HG02571 (cell line): ENCODE measurements around the gene GNAI3.

ENCODE experiments used
- ATAC-seq: cut with Tn5 transposase; IDR thresholded peaks from one replicate; pipeline ENCODE4 v1.9.1; 2021; ENCODE audit warnings: mild to moderate bottlenecking, moderate library complexity; ENCODE audit not compliant: unreplicated experiment

GNAI3 gene

DNA sequence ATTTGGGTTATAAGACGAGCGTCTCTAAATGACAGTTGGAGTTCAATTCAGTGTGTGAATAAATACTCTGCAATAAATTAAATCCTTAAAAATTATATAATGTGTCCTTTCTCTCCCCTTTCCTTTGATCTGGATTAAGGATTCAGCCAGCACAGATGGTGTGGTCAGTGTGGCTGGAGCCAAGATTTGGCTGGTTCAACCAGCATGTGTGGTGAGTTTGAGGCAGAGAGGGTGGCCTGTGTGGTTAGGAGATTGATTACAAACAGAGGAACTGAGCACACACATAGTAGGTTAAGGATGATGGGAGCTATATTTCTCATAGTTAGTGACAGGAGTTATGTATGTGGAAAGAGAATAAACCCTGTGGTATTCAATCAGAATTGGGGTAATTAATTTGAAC is 24.7 kb upstream of the GNAI3 start:
- no peak for ATAC-seq

- peak; percentile 59 for ATAC-seq
Measured at GRCh38 chr1:109527098-109527811, 21.2 kb upstream of the GNAI3 start.

GRCh38 chr1:109527846-109528695 is 20.3 kb upstream of the GNAI3 start:
- no peak for ATAC-seq

DNA sequence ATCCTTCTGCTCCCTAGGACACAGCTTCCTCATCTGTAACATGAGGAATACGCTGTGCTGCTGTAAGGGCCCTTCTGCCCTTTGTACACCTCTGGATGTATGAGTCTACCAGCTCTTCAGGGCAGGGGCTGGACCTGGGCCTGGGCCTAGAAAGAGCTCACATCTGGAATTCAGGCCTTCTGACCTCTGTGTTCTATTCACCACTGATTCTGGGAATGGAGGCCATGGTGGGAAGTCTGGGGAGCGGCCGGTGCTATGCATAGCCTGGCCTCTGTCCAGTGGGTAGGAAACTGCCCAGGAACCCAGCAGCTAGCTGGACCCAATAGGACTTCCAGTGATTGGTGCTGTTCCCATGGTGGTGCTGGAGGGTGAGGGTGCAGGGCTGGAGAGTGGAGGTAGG is 19.7 kb upstream of the GNAI3 start:
- ATAC-seq = no peak

- no peak for ATAC-seq
Measured at GRCh38 chr1:109529881-109530456, 18.4 kb upstream of the GNAI3 start.

DNA sequence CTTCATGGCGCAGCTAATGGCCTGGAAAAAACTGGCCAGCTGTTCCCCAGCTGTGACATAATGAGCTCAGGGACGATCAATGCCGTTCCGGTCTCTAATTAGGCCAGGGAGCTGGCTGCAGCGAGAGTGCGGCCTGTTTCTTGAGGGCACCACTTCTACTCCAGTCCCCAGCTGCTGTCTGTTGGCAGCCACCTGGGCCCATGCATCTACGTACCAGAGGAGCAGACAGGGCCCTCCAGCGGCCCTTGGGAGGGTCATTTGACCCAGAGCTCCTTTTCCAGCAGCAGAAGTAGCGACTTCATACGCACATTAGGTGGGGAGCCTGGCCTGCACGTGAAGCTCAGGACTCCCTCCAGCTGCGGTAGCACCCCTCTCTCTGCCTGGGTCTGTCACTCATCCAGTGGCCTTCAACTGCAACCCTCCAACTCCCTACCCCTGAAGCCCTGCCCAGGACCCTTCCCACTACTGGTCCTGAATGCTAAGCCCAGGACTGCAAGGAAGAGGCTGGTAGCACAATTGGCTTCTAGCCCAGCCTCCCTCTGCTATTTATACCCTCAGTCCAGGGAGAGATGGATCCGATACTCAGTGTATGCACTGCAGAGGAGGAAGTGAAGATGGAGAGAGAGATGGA is 17.8 kb upstream of the GNAI3 start:
- no peak for ATAC-seq

GRCh38 chr1:109531380-109531779 is 17.0 kb upstream of the GNAI3 start:
- ATAC-seq = no peak

DNA sequence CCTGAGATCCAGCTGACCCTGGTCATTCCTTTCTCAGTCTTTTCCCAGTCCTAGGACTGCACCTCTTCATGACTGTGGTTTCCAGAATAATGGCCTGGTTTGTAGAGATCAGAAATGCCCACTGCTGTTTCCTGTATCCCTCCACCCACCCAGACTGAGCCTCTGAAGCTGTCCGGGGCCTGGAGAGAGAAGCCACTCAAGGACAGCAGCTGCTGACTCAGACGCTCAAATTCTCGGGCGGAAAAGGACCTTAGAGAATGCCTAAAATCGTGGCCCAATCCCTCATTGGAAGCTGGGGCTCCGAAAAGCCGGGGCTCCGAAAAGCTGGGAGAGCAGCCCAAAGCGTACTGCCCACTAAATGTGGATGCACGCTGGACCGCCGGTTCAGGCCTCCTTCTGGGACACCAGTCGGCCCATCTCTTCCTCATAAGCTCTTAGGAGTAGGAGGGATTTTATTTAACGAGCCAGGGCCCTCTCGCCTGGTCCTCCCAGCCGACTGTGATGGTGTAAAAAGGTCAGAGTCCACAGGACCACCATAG is 16.5 kb upstream of the GNAI3 start:
- no peak for ATAC-seq

- peak; percentile 72 for ATAC-seq
Measured at GRCh38 chr1:109532365-109533136, 15.9 kb upstream of the GNAI3 start.

DNA sequence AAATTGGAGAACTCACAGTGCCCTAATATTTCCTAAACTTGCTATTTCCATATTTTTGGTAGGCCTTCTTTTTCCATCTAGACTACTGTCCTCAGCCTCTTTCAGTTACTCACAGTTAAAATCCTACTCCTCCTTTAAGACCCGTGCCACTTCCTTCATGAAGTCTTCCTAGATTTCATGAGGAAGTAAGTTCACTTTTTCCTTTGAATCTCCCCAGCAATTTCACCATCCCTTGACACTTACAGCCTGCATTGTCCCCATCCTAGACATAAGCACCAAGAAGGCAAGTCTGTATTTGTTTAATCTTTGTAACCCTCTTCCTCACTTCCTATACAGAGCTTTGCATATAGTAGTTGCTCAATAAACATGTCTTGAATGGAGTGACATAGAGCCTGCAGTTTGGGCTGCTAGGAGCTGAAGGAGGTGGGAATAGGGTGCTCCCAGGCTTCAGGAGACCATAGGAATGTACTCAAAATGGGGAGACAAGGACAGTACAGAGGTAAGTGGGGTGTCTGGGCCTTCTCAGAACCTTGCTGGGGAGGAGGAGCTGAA is 14.0 kb upstream of the GNAI3 start:
- no peak for ATAC-seq

GRCh38 chr1:109535481-109535880 is 12.9 kb upstream of the GNAI3 start:
- no peak for ATAC-seq

GRCh38 chr1:109535971-109536491 is 12.4 kb upstream of the GNAI3 start:
- no peak for ATAC-seq

GRCh38 chr1:109537450-109538178 is 10.8 kb upstream of the GNAI3 start:
- ATAC-seq = no peak

DNA sequence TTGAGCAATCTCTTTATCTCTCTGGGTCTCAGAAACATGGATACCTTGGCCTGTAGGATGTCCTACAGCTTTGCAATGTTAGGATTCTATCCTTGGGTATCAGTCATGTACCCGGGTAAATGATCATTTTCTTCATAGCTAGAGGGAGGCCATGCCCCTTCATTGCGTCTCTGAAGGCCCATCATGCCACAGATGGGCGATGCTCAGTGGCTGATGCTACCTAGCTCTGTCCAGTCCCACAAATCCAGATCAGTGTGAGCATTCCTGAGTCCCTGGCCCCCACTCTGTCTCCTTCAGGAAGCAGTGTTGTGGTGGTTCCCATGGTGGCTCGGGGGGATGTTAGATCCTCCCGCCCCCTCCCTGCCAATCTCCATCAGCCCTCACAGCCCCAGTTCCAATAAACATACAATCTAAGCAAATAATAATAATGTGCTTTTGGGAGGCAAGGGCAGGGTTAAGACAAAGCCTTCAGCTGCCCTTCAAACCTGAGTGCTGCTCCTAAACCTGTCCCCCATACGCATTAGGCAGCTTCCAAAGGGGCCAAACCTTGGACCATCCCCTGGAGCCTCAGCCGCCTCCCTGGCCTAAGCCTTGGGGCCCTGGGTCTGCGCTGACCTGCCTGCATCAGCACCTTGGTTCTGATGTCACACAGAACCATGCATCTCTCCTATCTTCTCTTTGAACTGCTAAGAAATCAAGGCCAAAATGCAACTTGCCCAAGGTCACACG is 9.4 kb upstream of the GNAI3 start:
- ATAC-seq = no peak

GRCh38 chr1:109539676-109540075 is 8.7 kb upstream of the GNAI3 start, which contains the start of gene GPR61:
TSS of gene GPR61 (plus strand) at chr1:109539872. CDS start at chr1:109543023, 3,151 bp downstream.
- no peak for ATAC-seq

DNA sequence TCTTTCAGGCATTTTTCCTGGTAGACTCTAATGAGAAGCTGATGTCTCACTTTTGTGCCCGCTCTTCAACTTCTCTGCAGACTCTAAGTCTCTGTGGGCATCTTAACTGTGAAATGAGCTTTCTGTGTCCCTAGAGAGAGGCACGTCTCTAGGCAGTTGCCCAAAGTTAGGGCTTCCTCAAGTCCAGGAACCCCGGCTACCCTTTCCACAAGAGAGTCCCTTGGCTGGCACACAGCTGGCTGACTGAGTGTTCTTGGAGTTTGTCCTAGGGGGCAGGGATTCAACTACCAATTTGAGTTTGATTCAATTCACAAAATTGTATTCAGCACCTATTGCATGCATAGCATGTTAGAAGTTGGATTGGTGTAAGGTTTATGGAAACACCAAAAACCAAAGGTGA is 7.3 kb upstream of the GNAI3 start:
- ATAC-seq = no peak

- ATAC-seq = no peak
Measured at GRCh38 chr1:109542657-109543056, 5.8 kb upstream of the GNAI3 start.

DNA sequence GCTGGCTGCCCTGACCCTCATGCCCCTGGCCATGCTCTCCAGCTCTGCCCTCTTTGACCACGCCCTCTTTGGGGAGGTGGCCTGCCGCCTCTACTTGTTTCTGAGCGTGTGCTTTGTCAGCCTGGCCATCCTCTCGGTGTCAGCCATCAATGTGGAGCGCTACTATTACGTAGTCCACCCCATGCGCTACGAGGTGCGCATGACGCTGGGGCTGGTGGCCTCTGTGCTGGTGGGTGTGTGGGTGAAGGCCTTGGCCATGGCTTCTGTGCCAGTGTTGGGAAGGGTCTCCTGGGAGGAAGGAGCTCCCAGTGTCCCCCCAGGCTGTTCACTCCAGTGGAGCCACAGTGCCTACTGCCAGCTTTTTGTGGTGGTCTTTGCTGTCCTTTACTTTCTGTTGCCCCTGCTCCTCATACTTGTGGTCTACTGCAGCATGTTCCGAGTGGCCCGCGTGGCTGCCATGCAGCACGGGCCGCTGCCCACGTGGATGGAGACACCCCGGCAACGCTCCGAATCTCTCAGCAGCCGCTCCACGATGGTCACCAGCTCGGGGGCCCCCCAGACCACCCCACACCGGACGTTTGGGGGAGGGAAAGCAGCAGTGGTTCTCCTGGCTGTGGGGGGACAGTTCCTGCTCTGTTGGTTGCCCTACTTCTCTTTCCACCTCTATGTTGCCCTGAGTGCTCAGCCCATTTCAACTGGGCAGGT is 5.0 kb upstream of the GNAI3 start:
- no peak for ATAC-seq
